CD4-positive, alpha-beta T cell treated with Interleukin-10 for 1 hour (primary cell): ENCODE measurements around the gene GLB1L.

ENCODE experiments used
- DNase-seq: peaks from one replicate; pipeline ENCODE4 v3.0.0-alpha.2; 2020

GLB1L gene

DNA sequence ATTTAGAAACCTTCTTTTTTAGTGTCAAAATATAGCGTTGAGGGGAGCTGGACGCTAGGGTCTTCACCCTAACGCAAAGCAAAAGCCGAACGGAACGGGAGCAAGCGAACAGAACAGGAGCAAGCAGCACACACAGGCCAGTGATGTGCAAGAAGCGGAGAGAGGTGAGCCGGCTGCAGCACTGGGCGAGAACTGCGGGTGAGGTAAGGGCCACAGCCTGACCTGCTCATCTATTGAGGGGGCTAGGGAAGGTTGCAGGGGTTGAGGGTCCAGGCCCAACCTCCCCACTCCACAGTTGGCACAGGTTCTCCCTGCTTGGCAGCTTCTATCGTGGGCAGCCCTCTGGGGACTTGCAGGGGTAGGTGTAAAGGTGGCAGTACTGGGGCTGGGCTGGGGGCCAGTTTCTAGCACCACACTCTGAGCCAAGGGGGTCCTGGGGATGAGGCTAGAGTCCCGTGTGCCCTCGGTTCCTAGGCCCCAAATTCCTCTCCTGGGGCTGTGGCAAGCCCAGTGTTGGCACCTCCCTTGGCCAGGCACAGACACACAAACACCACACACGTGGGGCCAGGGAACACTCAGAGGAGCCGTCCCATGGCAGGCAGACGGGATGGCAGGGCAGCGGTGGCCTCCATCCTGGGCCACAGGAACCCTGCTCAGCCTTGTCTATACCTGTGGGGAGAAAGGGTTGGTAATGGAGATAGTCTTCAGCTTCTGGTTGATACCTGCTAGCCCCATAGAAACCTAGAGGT, 25.3 kb downstream of the GLB1L start:
- DNase-seq: no peak

- DNase-seq: peak; percentile 91
Observed at GRCh38 chr2:219218732-219219701, 26.2 kb downstream of the GLB1L start, which contains the start of gene ABCB6. Gene ABCB6, minus strand, starts transcription at chr2:219218958. Its CDS starts 285 bp downstream, at chr2:219218673.

DNA sequence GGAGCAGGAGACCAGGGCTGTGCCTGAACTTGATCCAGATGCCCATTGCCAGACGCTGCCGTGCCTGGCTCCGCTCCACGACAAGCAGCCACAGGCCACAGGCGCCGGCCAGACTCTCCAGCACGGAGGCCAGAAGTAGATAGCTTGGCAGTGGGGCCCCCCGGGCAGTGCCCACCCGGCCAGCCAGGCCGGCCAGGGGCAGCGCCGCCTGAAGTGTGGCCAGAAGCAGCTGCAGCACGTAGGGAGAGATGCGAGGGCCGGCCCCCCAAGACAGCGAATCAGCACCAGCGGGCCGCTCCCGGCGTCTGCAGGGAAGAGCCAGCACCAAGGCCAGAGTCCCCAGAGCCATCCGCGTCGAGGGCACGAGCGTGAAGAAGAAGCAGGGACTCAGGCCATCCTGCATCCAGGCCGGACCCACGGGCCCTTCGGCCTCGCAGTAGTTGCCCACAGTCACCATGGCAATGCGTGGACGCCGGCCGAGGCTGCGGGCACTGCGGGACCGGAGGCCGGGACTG, 27.0 kb downstream of the GLB1L start:
- DNase-seq: no peak

DNA sequence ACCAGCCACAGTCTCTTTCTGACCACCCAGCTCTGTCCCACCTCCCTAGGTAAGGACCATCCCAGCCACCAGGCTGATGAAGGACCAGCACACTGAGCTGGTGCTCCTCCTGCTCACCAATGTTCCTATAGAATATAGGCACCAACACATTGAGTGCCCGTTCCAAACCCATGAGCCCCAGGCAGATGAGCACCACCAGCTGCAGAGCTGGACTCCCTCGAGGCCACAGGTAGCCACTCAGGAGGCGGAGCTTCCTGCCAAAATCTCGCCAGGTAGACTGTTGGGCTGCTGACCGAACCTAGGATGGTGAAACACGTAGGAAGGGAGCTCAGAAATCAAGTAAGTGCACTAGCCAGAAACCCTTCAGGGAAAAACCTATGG, 28.7 kb downstream of the GLB1L start:
- no peak for DNase-seq

GRCh38 chr2:219215871-219216534, 29.2 kb downstream of the GLB1L start:
- DNase-seq: no peak

DNA sequence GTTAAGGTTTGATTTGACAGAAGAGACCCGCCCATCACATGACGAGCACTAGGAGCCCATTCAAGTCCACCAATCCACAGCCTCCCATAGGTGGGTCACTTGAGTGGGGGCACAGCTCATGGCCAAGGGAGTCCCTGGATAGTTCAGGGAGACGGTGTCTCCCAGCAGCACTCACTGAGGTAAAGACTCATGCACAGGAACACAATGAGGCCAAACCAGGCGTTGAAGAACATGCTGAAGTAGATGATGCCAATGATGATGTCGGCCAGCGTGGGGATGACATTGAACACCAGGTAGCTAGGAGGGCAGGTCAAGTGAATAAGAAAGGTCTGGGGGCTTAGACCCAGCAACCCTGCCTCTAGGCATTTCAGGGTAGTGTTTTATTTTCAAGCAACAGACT, 30.5 kb downstream of the GLB1L start:
- DNase-seq: no peak

DNA sequence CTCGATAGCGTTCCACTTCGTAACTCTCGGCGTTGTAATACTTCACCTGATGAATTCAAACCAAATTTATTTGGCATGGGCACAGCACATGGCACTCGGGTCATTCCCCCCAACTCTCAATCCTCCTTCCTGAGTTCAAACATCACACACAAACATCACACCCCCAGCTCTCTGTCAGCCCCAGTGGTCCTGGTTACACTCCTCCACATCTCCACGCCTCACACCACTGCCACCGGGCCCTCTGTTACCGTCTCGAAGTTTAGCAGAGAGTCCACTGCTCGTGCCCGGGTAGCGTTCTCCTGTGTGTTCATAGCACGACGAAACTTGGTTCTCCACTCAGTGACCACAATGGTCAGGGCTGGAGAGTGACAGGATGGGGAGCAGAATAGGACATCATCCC, 31.1 kb downstream of the GLB1L start:
- no peak for DNase-seq

DNA sequence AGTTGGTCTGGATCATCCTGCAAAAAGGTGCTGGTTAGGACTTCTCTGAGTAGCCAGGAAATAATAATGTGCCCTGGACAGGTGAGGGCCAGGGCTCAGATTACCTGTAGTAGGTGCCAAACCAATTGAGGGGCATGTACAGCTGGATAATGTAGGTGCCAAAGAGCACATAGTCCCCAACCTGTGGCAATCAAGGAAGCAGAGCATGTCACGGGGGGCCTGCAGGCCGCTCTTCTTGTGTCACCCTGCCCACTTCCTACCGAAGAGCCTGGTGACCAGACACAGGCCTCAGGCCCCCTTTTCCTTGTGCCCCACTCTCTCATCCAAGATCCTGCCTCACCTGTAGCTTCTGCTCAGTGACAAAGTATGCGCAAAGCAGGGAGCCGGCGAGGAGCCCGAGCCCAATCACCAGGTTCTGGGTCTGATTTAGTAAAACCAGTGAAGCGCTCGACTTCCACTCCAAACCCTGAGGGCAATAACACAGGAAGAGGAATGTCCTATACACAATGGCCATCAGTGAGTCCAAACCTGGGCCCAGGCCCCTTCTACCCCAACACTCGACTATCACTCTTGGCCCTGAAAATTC, 31.7 kb downstream of the GLB1L start:
- DNase-seq: no peak

DNA sequence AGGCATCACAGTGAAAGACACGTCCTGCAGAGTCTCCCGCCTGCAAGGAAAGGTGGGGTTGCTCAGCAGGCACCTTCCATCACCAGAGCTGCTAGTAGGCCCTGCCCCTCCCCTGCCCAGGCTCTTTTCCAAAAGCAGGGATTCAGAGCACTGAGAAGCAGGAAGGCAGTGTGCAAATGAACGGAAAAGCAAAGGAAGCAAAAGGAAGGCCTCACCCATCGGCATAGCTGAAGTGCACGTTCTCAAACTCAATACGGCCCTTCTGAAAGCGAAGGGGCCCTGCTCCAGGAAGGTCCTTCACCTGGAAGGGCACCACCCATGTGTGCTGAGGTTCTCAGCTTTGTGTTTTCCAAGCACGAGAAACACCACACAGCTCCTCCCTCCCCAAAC, 32.2 kb downstream of the GLB1L start:
- DNase-seq: no peak

- no peak for DNase-seq
Observed at GRCh38 chr2:219210886-219211362, 34.3 kb downstream of the GLB1L start.

DNA sequence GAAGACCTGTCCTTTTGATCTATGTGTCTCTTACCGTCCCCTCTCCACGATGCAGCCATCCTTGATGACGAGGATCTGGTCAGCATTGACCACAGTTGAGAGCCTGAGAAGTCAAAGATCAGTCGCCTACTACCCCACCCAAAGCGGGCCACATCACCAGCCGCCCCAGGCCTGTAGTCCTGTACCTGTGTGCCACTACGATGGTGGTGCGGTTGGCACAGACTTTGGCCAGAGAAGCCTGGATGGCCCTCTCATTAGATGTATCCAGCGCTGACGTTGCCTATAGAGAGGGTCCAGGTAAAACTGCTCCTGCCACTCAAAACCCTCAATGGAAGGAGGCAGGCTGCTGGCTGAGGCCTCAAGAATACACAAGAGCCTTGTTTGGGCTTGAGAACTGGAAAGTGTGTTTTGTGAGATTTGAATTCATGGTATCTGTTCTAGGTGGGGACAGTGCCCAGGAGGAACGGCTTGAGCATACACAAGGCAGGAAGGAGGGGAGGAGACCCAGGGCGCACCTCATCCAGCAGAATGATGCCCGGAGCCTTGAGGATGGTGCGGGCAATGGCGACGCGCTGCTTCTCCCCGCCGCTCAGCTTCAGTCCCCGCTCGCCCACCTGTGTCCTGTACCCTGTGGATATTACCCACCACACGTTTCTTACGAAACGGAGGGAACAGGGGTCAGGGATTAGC, 34.9 kb downstream of the GLB1L start:
- DNase-seq: no peak

DNA sequence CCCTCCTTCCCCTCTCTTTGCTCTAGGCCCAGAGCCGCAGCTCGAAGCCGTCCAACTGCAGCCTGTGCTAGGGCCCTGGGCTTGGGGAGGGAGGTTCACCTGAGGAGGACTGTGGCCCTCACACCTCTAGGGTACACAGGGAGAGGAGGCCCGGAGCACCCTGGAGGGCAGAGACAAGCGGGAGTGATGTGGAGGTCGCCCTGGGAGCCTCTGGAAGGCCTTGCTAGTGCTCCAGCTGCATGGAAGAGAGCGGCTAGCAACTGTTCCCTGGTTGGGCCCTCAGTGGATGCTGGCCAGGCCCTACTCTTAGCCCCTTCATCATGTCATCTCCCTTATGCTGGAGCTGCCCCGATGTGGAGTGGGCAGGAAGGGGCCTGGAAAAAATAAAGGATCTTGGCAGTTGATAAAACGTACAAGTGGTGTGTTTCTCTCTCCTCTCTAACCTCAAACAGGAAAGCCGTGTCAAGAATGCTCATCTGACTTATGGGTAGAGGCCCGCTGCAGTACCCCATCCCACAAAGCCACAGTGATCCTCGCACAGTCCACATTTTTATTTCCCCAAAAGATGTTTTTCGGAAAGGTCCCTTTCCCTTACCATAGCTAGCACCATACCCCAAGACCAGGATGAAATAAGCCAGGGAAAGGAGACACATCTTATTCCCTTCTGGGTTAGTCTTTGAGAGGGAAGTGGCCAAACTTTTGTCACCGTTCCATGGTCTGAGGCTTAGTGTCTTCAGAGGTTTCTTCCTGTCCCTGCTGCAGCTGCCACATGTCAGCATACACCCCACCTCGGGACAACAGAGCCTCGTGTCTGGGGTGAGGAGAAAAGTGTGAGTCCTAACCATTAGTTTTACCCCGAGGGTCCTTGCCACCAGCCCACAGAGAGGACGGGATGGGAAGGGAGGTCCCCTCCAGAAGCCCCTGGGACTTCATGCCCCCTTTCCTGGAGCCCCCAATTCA, 35.7 kb downstream of the GLB1L start:
- no peak for DNase-seq

- DNase-seq: no peak
Observed at GRCh38 chr2:219207884-219208740, 37.1 kb downstream of the GLB1L start.

DNA sequence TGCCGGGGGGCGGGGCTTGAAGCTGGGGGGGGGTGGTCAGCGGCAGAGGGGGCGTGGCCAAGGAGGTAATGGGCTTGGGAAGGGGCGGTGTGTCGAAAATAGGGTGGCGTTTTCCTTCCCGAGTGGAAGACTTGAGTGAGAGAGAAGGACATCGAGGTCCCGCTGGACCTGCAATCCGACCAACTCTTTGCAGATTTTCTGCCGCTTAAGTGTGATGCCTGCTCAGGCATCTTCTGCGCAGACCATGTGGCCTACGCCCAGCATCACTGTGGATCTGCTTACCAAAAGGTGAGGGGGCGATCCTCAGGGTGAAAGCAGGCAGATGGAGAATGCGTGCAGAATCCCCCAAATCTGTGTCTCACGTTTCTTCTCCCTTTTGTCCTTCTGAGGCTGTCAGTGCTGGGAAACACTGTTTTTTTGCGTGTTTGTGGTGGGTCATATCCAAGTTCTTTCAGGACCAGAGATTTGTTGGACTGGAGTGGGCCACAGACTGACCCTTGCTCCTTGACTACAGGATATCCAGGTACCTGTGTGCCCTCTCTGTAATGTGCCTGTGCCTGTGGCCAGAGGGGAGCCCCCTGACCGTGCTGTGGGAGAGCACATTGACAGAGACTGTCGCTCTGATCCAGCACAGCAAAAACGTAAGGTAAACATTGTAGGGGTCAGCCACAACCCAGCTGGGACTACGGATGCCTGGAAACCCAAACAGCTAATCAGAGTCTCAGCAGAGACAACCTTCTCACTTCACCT, 37.9 kb downstream of the GLB1L start:
- no peak for DNase-seq

- DNase-seq: peak; percentile 95
Observed at GRCh38 chr2:219206328-219207133, 38.7 kb downstream of the GLB1L start, which contains the start of gene ZFAND2B. Gene ZFAND2B, plus strand, starts transcription at chr2:219206782. Its CDS starts 206 bp downstream, at chr2:219206988.

GRCh38 chr2:219205981-219206327, 39.3 kb downstream of the GLB1L start:
- no peak for DNase-seq

DNA sequence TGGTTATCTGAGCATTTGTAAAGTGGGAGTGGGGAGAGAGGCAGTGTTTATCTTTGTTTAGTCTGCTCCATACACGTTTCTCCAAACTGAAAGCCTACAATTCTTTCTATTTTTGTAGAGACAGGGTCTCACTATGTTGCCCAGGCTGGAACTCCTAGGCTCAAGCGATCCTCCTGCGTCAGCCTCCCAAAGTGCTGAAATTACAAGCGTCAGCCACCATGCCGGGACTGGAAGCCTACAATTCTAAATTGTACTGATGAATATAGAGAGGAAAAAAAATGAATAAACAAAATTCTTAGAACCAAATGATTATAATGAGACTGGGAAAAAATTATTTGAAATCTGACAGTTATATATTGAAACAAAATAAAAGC, 40.1 kb downstream of the GLB1L start:
- DNase-seq: no peak
